ENCODE measurements around the gene MAG.
A peak's percentile ranks its signal among the peaks of the same experiment; 100 is the strongest.

MAG gene

GRCh38 chr19:35291916-35292315 lies at the start of gene MAG:
Gene MAG, plus strand, starts transcription at chr19:35292161. Its CDS starts 3,248 bp downstream, at chr19:35295409.
- DNase-seq (ENCODE audit: low read depth in 2 of 2), result no peak

GRCh38 chr19:35246466-35247092 lies 45.4 kb upstream of the MAG start:
- DNase-seq (ENCODE audit: low read depth in 2 of 2), result no peak

- DNase-seq (ENCODE audit: low read depth in 2 of 2), result no peak
Observed at GRCh38 chr19:35247526-35248309, 44.2 kb upstream of the MAG start.

DNA sequence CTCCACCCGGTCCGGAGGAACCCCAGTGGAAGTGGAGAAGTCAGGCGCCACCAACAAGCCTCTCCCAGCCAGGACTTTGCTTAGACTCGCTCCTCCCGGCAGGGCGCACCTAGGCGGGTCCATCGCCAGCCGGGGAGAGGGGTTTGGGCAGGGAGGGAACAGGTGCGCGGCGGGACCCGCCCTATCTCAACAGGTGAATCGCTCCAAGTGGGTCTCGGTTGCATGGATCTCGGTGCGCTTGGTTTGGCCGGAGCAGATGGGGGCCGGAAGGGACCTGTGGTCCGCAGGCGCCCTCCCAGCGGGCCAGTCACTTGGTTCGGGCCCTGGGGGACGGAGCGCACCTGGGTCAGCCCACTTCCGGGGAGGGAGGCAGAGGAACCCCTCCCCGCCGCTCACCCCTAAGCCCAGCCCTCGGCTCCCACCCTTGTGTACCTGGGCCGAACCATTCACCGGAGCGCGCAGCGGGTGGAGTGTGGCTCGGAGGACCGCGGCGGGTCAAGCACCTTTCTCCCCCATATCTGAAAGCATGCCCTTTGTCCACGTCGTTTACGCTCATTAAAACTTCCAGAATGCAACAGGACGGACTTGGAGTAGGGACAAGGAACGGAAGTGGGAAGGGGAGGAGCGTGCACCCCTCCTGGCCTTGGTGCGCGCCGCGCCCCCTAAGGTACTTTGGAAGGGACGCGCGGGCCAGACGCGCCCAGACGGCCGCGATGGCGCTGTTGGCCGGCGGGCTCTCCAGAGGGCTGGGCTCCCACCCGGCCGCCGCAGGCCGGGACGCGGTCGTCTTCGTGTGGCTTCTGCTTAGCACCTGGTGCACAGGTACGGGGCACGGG lies 43.4 kb upstream of the MAG start, which contains the start of gene LSR:
LSR (plus strand) TSS at position 693 of the 836 bp plus-strand sequence; CDS start at position 714, 21 bp downstream.
- DNase-seq (ENCODE audit: low read depth in 2 of 2), result peak in 1 of 2 donors; percentile 41

GRCh38 chr19:35249146-35249847 lies 42.7 kb upstream of the MAG start:
- DNase-seq (ENCODE audit: low read depth in 2 of 2), result no peak

GRCh38 chr19:35249848-35250711 lies 41.9 kb upstream of the MAG start:
- DNase-seq (ENCODE audit: low read depth in 2 of 2), result no peak

DNA sequence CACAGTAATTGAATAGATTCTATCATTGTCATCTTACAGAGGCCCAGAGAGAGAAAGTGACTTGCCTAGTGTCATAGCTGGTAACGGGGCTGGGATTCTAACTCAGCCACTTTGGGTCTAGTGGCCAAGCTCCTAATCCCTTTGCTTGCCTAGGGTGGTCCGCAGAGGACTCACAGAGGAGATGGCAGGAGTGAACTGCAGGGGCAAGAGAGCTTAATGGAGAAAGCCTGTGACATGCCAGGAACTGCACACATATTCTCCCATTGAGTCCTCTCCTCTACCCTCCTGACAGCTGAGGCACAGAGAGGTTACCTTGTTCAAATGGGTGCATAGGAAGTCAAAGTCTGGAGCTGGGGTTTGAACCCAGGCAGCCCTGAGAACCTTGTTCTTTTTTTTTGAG lies 40.5 kb upstream of the MAG start:
- no peak for DNase-seq (ENCODE audit: low read depth in 2 of 2)

- DNase-seq (ENCODE audit: low read depth in 2 of 2), result no peak
Observed at GRCh38 chr19:35253316-35254286, 38.4 kb upstream of the MAG start.

DNA sequence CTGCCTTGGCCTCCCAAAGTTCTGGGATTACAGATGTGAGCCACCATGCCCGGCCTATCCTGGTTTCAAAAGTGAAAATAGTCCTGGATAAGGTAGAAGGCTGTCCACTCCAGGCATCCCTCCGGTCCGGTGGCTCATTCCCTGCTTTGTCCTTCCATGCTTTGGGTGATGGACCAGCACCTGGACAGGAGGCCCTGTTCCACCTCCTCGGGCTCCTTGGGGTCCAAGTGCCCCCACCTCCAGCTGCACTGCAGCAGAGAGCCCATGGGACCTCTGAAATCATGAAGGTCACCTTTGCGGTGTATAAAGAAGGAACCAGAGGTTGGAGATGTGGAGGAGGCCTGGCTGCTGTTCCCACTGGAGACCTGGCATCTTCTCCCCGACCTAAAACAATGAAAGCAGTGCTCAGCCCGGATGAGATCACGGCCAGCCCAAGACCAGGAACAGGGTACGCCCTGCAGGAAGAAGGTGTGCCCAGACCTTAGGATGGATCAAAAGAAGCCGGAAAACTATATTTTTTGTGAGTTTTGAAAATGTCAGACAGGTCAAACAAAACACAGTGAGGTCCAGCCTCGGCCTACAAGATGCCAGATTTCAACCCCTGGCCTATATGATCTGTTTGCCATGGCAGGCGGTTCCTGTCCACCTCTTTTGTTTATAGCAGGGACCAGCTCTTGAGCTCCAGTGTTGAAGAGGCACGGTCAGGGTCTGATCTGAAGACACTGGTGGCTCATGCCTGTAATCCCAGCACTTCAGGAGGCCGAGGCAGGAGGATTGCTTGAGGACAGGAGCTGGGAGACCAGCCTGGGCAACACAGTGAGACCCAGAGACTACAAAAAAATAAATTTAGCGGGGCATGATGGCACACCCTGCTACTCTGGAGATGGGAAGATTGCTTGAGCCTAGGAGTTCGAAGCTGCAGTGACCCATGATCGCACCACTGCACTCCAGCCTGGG lies 37.3 kb upstream of the MAG start:
- DNase-seq (ENCODE audit: low read depth in 2 of 2), result no peak

- DNase-seq (ENCODE audit: low read depth in 2 of 2), result no peak
Observed at GRCh38 chr19:35256566-35256965, 35.4 kb upstream of the MAG start.

GRCh38 chr19:35257113-35257461 lies 34.9 kb upstream of the MAG start:
- no peak for DNase-seq (ENCODE audit: low read depth in 2 of 2)

DNA sequence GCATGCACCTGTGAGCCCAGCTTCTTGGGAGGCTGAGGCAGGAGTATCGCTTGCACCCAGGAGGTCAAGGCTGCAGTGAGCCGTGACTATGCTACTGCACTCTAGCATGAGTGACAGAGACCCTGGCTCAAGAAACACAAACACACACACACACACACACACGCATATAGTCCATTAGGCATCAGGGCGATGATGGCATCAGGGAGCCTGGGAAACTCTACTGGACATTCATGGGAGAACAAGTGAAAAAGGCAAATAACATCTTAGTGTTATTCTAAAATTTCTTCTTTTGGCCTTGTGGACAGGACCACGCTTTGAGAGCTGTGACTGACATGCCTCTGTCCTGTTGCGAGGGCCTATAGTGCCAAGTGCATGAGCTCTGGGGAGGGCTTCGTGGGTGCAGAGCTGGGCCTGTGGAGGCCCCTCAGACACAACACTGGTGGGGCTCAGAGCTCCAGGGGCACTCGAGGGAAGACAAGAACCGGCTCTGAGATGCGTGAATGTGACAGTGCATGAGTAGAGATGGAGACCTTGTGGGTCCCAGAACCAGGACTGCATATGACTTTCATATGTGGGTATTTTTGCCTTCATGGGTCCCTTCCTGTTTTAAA lies 31.2 kb upstream of the MAG start:
- no peak for DNase-seq (ENCODE audit: low read depth in 2 of 2)

DNA sequence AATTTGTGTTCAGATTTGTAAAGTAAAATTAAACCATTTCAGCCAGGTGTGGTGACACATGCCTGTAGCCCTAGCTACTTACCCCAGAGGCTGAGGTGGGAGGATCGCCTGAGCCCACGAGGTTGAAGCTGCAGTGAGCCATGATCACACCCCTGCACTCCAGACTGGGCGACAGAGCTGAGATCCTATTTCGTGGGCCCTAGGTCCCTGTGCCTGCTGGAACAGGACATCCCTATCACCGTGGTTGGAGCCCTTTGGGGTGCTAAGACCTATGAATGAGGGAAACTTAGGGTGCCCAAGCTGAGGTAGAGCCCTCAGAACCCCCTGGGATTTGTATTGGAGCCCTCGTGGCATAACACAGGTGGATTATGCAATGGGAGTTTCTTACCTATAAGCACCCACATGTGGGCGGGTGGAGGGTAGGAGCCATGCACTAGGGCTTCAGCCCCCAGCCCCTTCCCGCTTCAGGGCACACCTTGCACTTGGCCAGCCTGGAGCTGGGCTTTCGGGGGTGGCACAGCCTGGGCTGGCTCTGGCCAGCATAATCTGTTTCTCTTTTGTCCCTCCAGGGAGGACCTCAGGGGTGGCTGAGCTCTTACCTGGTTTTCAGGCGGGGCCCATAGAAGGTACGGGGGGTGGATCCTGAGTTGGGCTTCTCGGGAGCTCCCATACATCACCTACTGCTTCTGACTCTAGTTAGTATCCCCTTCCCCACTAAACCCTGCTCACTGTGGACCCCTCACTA lies 30.4 kb upstream of the MAG start:
- no peak for DNase-seq (ENCODE audit: low read depth in 2 of 2)

- no peak for DNase-seq (ENCODE audit: low read depth in 2 of 2)
Observed at GRCh38 chr19:35262101-35262761, 29.7 kb upstream of the MAG start.

DNA sequence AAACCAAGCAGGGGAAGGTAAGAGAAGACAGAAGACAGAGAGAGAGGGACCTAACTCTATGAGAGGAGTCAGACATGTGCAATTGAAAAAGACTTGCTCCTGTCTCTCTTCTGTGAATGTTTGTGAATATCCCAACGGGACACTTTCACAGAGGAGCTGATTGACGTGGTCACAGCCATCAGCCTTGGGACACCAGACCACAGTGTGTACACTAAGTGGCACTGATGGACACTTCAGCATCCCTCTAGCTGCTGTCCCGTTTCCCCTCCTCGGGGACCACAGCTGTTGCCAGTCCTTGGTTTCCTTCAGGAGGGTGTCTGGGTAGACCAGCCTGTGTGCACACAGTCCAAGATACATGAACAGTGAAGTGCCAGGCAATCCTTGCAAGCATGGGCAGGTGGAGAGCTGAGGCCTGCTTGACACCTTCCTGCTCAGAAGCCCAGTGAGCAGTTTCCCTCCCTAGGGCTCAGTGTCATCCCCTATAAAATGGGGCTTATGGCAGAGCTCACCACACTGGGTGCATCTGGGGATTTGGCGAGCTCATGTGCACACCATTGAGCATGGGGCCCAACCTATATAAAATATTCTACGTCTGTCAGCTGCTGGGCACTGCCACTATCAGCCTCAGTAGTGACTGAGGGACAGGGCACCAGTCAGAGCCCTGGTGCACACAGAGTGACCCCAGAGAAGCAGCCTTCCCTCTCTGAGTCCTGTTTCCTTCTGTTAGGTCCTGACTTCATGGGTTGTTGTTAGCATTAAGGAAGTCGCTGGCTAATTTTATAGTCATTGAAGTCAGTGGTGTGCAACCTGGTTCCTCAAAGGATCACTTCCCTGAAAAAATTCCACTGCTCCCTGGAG lies 27.5 kb upstream of the MAG start:
- DNase-seq (ENCODE audit: low read depth in 2 of 2), result no peak

Data from stimulated activated CD4-positive, alpha-beta T cell treated with anti-CD3 and anti-CD28 coated beads, Interleukin-15, amount 100 ng/mL, for 48 hours (primary cell).